GM12878 (cell line): ENCODE results near the gene RGS4. TPM values are rescaled to one million over a fixed set of nuclear protein-coding genes. Genes with fewer than 3 reads are reported as not detected.

Experiments
- ATAC-seq: fragments of 200-7000 bp; cut with Tn5 transposase; 3 replicates; pipeline ENCODE4 v1.9.1; 2020; ENCODE audit warnings: mild to moderate bottlenecking, moderate library complexity
- BruUV-seq: library from RNA; stranded (reverse); fragments of 400-500 nt; replicated peaks from 2 replicates; lab custom pipeline; 2021; lab: Mats Ljungman, UMichigan
- CTCF ChIA-PET: fragments of 300-600 bp; sonication (Branson Sonifier 250); formaldehyde crosslinking; extraction: SDS; loops from one replicate; lab custom pipeline; 2021; ENCODE audit warnings: inconsistent platforms; lab: Yijun Ruan, JAX
- POLR2A ChIA-PET: fragments of 350-600 bp; formaldehyde crosslinking; extraction: SDS; loops from one replicate; lab custom pipeline; 2021; ENCODE audit warnings: inconsistent platforms; lab: Charles Lee
- RAD21 ChIA-PET: fragments of 300-600 bp; sonication (Branson Sonifier 250); formaldehyde crosslinking; loops from one replicate; lab custom pipeline; 2023; ENCODE audit warnings: antibody characterized with exemption; ENCODE audit not compliant: unreplicated experiment; lab: Charles Lee
- SMC1A ChIA-PET: fragments of 300-600 bp; sonication (Branson Sonifier 250); formaldehyde crosslinking; loops from one replicate; lab custom pipeline; 2023; ENCODE audit not compliant: unreplicated experiment, uncharacterized antibody; lab: Charles Lee
- DNase-seq: peaks from one replicate; pipeline ENCODE4 v3.0.0-alpha.2; 2011; ENCODE audit warnings: low read depth, low spot score
- FAIRE-seq: peaks from 3 replicates; lab custom pipeline; 2011; peaks lifted over from hg19 to GRCh38; lab: Jason Lieb, UNC
- H2AFZ ChIP-seq: 2 replicates; pipeline ENCODE4 v1.6.0; 2011; ENCODE audit warnings: low read depth, low read length, control low read depth; ENCODE audit not compliant: control insufficient read depth
- H3K27ac ChIP-seq: 2 replicates; pipeline ENCODE4 v1.5.1; 2011; ENCODE audit warnings: control low read depth; ENCODE audit not compliant: control insufficient read depth, insufficient read depth
- H3K27me3 ChIP-seq, 2 experiments: replicated peaks in 1 of 2; 2 replicates each; pipeline versions ENCODE4 v1.6.0 to v1.6.1; 2011; ENCODE audit warnings: low read length in 1 of 2; ENCODE audit not compliant: control insufficient read depth in 2 of 2, insufficient read depth in 2 of 2
- H3K36me3 ChIP-seq, 2 experiments: 2 replicates each; pipeline ENCODE4 v1.5.1; 2011; ENCODE audit warnings: low read length in 1 of 2; ENCODE audit not compliant: control insufficient read depth in 2 of 2, insufficient read depth in 2 of 2
- H3K4me1 ChIP-seq: 2 replicates; pipeline ENCODE4 v1.6.1; 2011; ENCODE audit warnings: mild to moderate bottlenecking, low read length, moderate library complexity, mixed read lengths; ENCODE audit not compliant: control insufficient read depth, insufficient read depth
- H3K4me2 ChIP-seq: 2 replicates; pipeline ENCODE4 v1.6.0; 2011; ENCODE audit warnings: control low read depth; ENCODE audit not compliant: control insufficient read depth, insufficient read depth
- H3K4me3 ChIP-seq: fragments of 200-600 bp; sonication (generic); 2 replicates; pipeline ENCODE4 v1.5.1; 2016
- H3K79me2 ChIP-seq: 2 replicates; pipeline ENCODE4 v1.6.0; 2011; ENCODE audit warnings: low read length; ENCODE audit not compliant: control insufficient read depth, insufficient read depth
- H3K9ac ChIP-seq: 2 replicates; pipeline ENCODE4 v1.8.0; 2011; ENCODE audit warnings: low read length, control low read depth, mixed read lengths; ENCODE audit not compliant: control insufficient read depth, insufficient read depth
- H3K9me3 ChIP-seq: replicated peaks from 3 replicates; pipeline ENCODE4 v1.5.1; 2011; ENCODE audit warnings: mild to moderate bottlenecking, low read length; ENCODE audit not compliant: control insufficient read depth, insufficient read depth
- H4K20me1 ChIP-seq: 2 replicates; pipeline ENCODE4 v1.6.0; 2011; ENCODE audit not compliant: control insufficient read depth, insufficient read depth
- ATF7 ChIP-seq: fragments of 450-650 bp; IDR thresholded peaks from 2 replicates; pipeline ENCODE4 v1.6.1; 2016; ENCODE audit warnings: low read depth, mild to moderate bottlenecking
- BHLHE40 ChIP-seq, 2 experiments: fragments of 450-650 bp in 1 of 2; IDR thresholded peaks; 2 replicates each; pipeline ENCODE4 v1.6.1; 2011 to 2017; ENCODE audit warnings: low read depth in 2 of 2, borderline replicate concordance in 1 of 2, improper control_type of control experiment in 1 of 2, low read length in 1 of 2, mild to moderate bottlenecking in 1 of 2
- CBFB ChIP-seq: IDR thresholded peaks from 2 replicates; pipeline ENCODE4 v1.6.1; 2016; ENCODE audit warnings: antibody characterized with exemption, low read depth
- CREB1 ChIP-seq: IDR thresholded peaks from 2 replicates; pipeline ENCODE4 v1.6.1; 2012; ENCODE audit warnings: low read depth, mild to moderate bottlenecking, inconsistent platforms
- E2F4 ChIP-seq: IDR thresholded peaks from 2 replicates; pipeline ENCODE4 v1.6.1; 2012; ENCODE audit warnings: low read depth, low read length, improper control_type of control experiment
- E2F8 ChIP-seq: fragments of 450-650 bp; IDR thresholded peaks from 2 replicates; pipeline ENCODE4 v1.6.1; 2018; ENCODE audit warnings: mild to moderate bottlenecking, low read depth, moderate library complexity; ENCODE audit not compliant: partially characterized antibody
- GABPA ChIP-seq: IDR thresholded peaks from 2 replicates; pipeline ENCODE4 v1.6.1; 2014; ENCODE audit warnings: antibody characterized with exemption, low read depth, mild to moderate bottlenecking, inconsistent platforms
- MXI1 ChIP-seq: fragments of 150-350 bp; IDR thresholded peaks from 2 replicates; pipeline ENCODE4 v1.6.1; 2011; ENCODE audit warnings: low read depth, mild to moderate bottlenecking, inconsistent platforms, low read length, improper control_type of control experiment
- NR2C1 ChIP-seq: fragments of 450-650 bp; IDR thresholded peaks from 2 replicates; pipeline ENCODE4 v1.6.1; 2017; ENCODE audit warnings: antibody characterized with exemption, mild to moderate bottlenecking, moderate library complexity
- RAD21 ChIP-seq: IDR thresholded peaks from 2 replicates; pipeline ENCODE4 v1.6.1; 2011; ENCODE audit warnings: mild to moderate bottlenecking, low read depth, low read length, moderate library complexity; ENCODE audit not compliant: insufficient read depth
- RB1 ChIP-seq: fragments of 450-650 bp; formaldehyde crosslinking; IDR thresholded peaks from 2 replicates; pipeline ENCODE4 v1.6.1; 2017; ENCODE audit warnings: mild to moderate bottlenecking, borderline replicate concordance
- SMC3 ChIP-seq: IDR thresholded peaks from 2 replicates; pipeline ENCODE4 v1.6.1; 2011; ENCODE audit warnings: low read length, improper control_type of control experiment, borderline replicate concordance
- SPI1 ChIP-seq: IDR thresholded peaks from 2 replicates; pipeline ENCODE4 v1.6.1; 2011; ENCODE audit warnings: low read depth, mild to moderate bottlenecking, low read length, moderate library complexity, borderline replicate concordance; ENCODE audit not compliant: insufficient read depth
- ZBTB33 ChIP-seq: fragments of 450-650 bp; IDR thresholded peaks from 2 replicates; pipeline ENCODE4 v1.6.1; 2017; ENCODE audit warnings: mild to moderate bottlenecking
- WGBS: methylation state at CpG from one replicate; pipeline ENCODE4 v1.1.6; 2016; ENCODE audit warnings: low lambda C conversion rate; ENCODE audit not compliant: insufficient replicate concordance, insufficient coverage; ENCODE audit errors: missing lambda C conversion rate; 5-methylcytosine and 5-hydroxymethylcytosine counted together
- in situ Hi-C: fragments of 300-500 bp; cut with MboI; formaldehyde crosslinking; loops from 9 replicates; pipeline ENCODE4 v1.14.3; 2018; ENCODE audit warnings: mixed read lengths
- intact Hi-C: fragments of 100-400 bp; cut with micrococcal nuclease; formaldehyde crosslinking; loops from one replicate; pipeline ENCODE4 v1.14.2; 2022; ENCODE audit not compliant: unreplicated experiment
- polyA plus RNA-seq, 11 experiments: library from polyadenylated mRNA; depleted of rRNA in 4 of 11; unstranded in 6 of 11; stranded (reverse) in 5 of 11; fragments of >200 nt; fragmentation: Nextera tagmentation in 4 of 11; fragmentation: Illumina TruSeq in 1 of 11; extraction: Ambion mirVana in 4 of 11; extraction: Trizol in 1 of 11; gene quantifications; 1 replicate in 1 of 11; 2 replicates in 10 of 11; pipeline versions ENCODE4 v1.2.1 to v1.2.3, GENCODE V29; 2011 to 2016; ENCODE audit warnings: inconsistent platforms in 2 of 11, missing spikeins in 2 of 11, low read depth in 1 of 11
- total RNA-seq, 4 experiments: library from RNA; depleted of rRNA in 3 of 4; stranded (reverse); fragments of >200 nt in 3 of 4; fragmentation: Illumina TruSeq in 1 of 4; extraction: Trizol in 1 of 4; gene quantifications; 2 replicates each; pipeline versions ENCODE4 v1.2.1 to v1.2.3, GENCODE V29; 2013 to 2021
- TF ChIP-seq, protein P1 (sequence below): fragments of 450-650 bp; conservative IDR thresholded peaks from 2 replicates; pipeline ENCODE4 v1.6.1; 2017; ENCODE audit warnings: mild to moderate bottlenecking, moderate library complexity

RGS4 gene
- total and polyA plus RNA-seq, 10 of the 15 experiments (the other 5 are each of a cell fraction or from before 2014, with no cell fraction given): 0.05 to 0.14 TPM; not detected in 8

GRCh38 chr1:163076981-163077761 lies 8.0 kb downstream of the RGS4 start (continued):
- TF ChIP-seq E2F8: no peak
- no peak for TF ChIP-seq CREB1
- TF ChIP-seq, protein P1, sequence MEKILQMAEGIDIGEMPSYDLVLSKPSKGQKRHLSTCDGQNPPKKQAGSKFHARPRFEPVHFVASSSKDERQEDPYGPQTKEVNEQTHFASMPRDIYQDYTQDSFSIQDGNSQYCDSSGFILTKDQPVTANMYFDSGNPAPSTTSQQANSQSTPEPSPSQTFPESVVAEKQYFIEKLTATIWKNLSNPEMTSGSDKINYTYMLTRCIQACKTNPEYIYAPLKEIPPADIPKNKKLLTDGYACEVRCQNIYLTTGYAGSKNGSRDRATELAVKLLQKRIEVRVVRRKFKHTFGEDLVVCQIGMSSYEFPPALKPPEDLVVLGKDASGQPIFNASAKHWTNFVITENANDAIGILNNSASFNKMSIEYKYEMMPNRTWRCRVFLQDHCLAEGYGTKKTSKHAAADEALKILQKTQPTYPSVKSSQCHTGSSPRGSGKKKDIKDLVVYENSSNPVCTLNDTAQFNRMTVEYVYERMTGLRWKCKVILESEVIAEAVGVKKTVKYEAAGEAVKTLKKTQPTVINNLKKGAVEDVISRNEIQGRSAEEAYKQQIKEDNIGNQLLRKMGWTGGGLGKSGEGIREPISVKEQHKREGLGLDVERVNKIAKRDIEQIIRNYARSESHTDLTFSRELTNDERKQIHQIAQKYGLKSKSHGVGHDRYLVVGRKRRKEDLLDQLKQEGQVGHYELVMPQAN: no peak
- no peak for TF ChIP-seq BHLHE40 (IDR thresholded peaks at IDR 0.05; ENCODE audit: borderline replicate concordance in 1 of 2, low read depth in 2 of 2, low read length in 1 of 2)

- ChIA-PET POLR2A (no interaction called here), RAD21 (no interaction called here), CTCF (no interaction called here), SMC1A (no interaction called here)
- H3K27me3 ChIP-seq: no peaks in the 10 kb centered on the region
- DNase-seq (no peak), ATAC-seq (no peak), FAIRE-seq (no peak)
- no peaks in the 10 kb centered on the region for H3K79me2 ChIP-seq
- WGBS: 47% methylated on average over 6 of the region's 6 CpGs
- H3K4me2 ChIP-seq: no peak overlapping the region
- no peaks in the 10 kb centered on the region for H3K4me1 ChIP-seq
- no peak overlapping the region for H3K4me3 ChIP-seq
- H3K9ac ChIP-seq: no peak overlapping the region
- no TSS peak for BruUV-seq
- H3K9me3 ChIP-seq: no peaks in the 10 kb centered on the region
- intact Hi-C loops (no loop called here), in situ Hi-C loops (no loop called here)
- no peaks in the 10 kb centered on the region for H3K36me3 ChIP-seq
- no peaks in the 10 kb centered on the region for H4K20me1 ChIP-seq
- no peak overlapping the region for H2AFZ ChIP-seq
- H3K27ac ChIP-seq: no peak overlapping the region
- TF ChIP-seq CBFB (no peak), ATF7 (no peak), RB1 (no peak), MXI1 (no peak), NR2C1 (no peak), E2F4 (no peak), ZBTB33 (no peak), SMC3 (no peak), GABPA (no peak), SPI1 (no peak), RAD21 (no peak)
Observed at GRCh38 chr1:163082971-163083370, 13.8 kb downstream of the RGS4 start.
